Esophagus squamous epithelium (tissue), 4 donors: ENCODE results near the gene CPNE5.

Experiments used
- POLR2A ChIP-seq, 4 donors: fragments of 450-650 bp; IDR thresholded peaks; one replicate each; pipeline ENCODE4 v1.6.1; 2017; ENCODE audit warnings: antibody characterized with exemption in 4 of 4, mild to moderate bottlenecking in 4 of 4, moderate library complexity in 3 of 4
- TF ChIP-seq, protein P1 (sequence below), 6 experiments: fragments of 450-650 bp in 4 of 6; fragments of 200-600 bp in 2 of 6; sonication (generic) in 2 of 6; IDR thresholded peaks; one replicate each; pipeline ENCODE4 v1.5.1; 2016 to 2019; ENCODE audit warnings: antibody characterized with exemption in 6 of 6, mild to moderate bottlenecking in 4 of 6, moderate library complexity in 4 of 6

DNA sequence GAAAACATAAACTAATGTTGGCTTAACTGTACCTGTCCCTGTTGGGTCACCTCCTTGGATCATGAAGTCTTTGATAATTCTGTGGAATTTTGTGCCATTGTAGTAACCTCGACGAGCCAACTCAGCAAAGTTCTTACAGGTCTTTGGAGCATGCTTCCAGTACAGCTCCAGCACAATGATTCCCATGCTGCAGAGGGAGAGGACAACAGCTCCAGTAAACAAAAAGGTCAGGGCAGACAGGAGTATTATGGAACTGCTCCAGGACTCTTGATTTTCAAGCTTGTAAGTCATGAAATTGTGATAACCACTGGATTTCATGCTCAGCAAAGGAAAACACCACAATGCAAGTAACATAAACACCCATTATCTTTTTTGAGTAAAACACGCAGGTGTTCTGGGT, 32.4 kb upstream of the CPNE5 start:
- TF ChIP-seq, protein P1, sequence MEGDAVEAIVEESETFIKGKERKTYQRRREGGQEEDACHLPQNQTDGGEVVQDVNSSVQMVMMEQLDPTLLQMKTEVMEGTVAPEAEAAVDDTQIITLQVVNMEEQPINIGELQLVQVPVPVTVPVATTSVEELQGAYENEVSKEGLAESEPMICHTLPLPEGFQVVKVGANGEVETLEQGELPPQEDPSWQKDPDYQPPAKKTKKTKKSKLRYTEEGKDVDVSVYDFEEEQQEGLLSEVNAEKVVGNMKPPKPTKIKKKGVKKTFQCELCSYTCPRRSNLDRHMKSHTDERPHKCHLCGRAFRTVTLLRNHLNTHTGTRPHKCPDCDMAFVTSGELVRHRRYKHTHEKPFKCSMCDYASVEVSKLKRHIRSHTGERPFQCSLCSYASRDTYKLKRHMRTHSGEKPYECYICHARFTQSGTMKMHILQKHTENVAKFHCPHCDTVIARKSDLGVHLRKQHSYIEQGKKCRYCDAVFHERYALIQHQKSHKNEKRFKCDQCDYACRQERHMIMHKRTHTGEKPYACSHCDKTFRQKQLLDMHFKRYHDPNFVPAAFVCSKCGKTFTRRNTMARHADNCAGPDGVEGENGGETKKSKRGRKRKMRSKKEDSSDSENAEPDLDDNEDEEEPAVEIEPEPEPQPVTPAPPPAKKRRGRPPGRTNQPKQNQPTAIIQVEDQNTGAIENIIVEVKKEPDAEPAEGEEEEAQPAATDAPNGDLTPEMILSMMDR (IDR thresholded peaks at IDR 0.05), result no peak
- no peak for TF ChIP-seq POLR2A (IDR thresholded peaks at IDR 0.05)
